DMS 273 treated with DMSO at 0.1 percent for 48 hours (cell line): ENCODE results near the gene DCPS.
"Not testable (repeated sequence)": the region's sequence is repeated elsewhere in the genome, so short reads cannot be mapped to it uniquely, and the experiment has no call there.

Experiments
- DNase-seq: peaks from one replicate; lab custom pipeline; 2025; lab: John Stamatoyannopoulos, UW

The DCPS gene

GRCh38 chr11:126345283-126345682 is 41.4 kb downstream of the DCPS start:
- no peak for DNase-seq

DNA sequence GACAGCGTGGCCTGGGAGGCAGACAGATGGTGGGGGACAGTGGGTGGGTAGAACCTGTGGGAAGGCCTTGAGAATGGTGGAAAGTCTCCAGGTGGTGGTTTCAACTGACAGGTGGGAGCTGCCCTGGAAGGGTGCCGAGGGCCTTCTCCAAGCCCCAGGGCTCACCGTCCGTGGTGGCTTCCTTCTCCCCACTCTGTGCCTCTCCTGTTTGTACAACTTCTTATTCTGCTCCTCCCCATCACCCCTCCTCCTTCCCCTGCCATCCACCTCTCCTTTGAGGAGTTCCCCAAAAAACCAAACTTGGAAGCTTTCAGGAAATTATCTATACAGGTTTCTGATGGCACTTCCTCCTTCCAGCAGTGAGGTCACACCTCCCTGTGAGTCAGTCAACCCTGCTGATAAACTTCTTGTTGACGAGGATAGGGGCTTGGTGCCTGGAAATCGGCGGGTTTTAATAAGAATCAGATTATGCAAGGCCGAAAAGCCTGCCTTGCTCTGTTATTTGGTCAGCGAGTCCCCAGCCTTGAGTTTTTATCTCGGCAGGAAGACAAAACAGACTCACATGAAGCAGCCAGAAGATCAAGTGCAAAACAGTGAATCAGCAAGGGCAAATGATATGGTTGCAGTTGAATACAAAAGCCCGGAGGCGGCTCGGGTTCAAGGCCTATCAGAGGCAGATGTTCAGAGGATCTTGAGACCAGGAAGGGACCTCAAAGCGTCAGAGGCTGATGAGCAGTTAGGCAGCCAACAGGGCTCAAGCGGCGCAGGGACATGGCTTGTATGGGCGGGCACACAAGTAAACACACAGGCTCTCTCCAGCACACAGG is 42.1 kb downstream of the DCPS start:
- no peak for DNase-seq

DNA sequence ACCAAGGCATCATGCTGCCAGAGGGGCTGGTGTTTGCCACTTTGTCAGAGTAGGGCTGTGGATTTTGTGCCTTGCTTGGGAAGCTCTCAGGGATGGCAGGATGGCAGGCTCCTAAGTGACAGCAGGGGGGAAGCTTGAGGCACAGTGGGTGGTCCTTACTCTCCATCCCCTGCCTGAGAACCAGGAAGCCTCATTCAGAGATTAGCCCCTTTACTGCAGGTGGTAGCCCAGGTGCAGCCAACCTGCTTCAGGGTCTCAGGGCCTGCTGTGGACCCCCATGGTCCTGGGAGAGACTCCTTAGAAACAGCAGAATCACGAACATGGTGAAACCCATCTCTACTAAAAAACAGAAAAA is 42.7 kb downstream of the DCPS start:
- DNase-seq, result no peak

GRCh38 chr11:126346946-126347345 is 43.1 kb downstream of the DCPS start:
- DNase-seq, result not testable (repeated sequence)

DNA sequence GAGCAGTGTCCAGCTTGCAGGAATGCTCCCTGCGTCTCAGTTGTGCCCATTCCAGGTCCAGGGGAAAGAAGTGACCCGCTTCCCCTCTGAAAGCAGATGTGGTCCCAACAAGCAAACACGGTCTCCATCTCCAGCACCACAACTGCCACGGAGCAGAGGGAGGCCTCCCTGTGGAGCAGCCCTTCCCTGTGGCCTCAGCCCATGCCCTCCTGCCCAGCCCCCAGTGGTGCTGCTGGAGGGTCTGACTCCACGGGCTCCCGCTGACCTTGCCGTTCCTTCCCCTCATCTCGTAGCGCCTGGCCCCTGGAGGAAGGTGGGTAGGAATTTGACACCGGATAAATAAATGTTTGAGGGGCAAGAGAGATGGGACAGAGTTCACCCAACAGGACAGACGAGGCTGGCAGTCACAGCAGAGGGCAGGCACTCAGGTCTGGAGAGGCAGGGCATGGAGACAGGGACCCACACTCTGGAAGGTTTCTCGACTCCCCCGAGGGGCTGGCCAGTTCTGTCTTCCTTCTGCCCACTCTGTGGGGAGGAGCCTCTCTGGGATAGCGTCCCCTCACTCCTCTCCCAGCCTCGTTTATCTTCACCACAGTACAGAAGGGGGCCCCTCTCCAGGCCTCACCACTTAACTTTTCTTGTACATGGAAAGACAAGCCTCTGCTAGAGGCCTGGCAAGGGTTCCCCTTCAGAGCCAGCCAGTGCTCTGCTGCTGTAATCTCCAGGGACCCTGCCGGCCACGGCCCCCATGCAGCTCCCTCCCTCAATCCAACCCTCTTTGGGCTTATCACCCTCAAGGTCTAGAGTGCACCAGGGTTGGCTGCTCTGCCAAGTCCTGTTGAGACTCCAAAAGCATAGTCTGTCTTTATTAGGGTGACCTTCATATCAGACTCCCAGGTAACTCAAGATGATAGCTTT is 44.1 kb downstream of the DCPS start:
- no peak for DNase-seq

DNA sequence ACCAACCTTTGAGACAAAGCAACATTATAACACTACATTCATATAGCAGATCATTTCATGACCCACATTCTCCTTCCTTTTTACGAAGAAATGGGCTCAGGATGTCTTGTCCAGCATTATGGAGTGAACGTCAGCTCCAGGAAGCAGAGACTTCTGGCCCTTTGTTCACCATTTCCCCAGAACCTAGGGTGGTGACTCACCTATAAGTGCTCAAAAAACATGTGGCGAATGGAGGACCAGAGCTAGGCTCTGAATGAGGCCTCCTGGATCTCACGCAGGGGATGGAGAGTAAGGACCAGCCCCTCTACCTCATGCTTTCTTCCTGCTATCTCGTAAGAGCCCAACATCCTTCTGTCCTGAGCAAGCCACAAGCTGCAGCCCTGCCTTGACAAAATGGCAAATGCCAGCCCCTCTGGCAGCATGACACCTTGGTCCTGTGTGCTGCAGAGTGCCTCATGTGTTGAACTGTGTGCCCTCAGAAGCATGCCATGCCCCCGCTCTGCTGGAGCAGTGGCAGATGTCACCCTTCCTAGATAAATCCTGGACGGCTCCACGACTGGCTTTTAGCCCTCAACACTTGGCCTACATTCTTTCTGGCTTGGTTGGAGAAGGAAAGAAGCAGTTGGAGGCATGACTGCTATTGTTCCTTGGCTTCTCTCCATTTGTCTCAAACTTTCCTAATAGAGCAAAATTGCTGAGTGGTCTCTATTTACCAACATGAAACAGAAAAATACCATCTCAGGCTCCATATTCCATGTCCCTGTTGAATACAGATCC is 45.1 kb downstream of the DCPS start:
- DNase-seq, result no peak

GRCh38 chr11:126350836-126351235 is 47.0 kb downstream of the DCPS start:
- DNase-seq, result no peak

GRCh38 chr11:126352163-126352562 is 48.3 kb downstream of the DCPS start:
- no peak for DNase-seq

DNA sequence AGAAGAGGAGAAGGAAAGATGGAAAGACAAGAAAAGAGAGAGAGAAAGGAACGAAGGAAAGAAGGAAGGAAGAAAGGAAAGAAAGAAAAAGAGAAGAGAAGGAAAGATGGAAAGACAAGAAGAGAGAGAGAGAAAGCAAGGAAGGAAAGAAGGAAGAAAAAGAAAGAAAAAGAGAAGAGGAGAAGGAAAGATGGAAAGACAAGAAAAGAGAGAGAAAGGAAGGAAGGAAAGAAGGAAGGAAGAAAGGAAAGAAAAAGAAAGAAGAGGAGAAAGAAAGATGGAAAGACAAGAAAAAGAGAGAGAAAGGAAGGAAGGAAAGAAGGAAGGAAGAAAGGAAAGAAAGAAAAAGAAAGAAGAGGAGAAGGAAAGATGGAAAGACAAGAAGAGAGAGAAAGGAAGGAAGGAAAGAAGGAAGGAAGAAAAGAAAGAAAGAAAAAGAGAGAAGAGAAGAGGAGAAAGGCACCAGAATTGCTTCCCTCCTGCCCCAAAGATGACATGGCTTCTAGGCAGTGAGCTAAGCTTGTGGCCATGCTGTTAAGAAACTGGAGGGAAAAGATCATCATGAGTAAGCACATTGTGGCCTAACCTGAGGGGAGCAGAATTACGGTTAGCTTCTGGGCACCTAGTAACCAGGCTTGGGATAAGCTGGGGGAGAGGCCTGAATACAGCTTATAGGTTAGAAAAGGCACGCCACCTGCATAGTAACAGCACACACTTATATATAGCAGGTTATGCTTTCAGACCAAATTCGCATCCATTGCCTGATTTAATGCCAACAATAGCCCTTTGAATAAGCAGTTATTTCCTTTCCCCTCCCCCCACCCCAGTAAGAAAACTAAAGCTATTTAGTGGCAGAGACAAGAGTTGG is 49.3 kb downstream of the DCPS start:
- no peak for DNase-seq

DNA sequence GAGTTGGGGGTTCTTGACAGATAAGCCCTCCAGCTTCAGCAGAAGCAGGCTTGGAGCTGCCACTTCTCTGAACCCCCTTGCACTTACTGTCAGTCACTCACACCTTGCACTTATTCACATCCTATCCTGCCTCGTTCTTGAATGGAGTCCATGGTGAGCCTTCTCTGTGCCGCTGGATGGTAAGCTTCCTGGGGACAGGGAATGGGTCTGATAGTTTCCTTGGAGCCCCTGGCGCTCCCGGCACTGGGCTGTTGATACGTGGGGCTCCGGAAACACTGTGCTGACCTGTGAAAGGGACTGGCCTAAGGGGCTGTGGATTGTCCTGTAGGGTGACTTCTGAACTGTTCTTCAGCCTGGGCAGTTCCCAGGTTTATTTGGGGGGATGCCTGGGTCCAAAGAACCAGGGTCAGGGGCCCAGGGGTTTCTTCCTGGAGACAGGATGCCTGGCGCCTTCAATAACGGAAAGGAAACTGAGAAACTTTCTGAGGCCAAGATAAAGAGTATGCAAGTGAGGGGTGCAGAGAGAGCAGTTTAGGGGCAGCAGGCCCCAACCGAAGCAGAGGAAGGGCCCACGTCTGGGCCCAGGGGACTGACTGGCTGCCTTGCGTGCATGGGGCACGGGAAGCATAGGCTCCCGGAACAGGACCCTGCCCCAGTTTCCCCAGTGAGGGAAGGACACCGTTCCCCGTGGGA is 50.9 kb downstream of the DCPS start:
- no peak for DNase-seq

GRCh38 chr11:126355324-126355925 is 51.6 kb downstream of the DCPS start, which contains the start of gene ST3GAL4:
TSS of gene ST3GAL4 (plus strand) at chr11:126355686. CDS start at chr11:126406156, 50,470 bp downstream.
- peak; percentile 31 for DNase-seq

- DNase-seq, result no peak
These were observed 52.4 kb downstream of the DCPS start for GRCh38 chr11:126355926-126356897.

DNA sequence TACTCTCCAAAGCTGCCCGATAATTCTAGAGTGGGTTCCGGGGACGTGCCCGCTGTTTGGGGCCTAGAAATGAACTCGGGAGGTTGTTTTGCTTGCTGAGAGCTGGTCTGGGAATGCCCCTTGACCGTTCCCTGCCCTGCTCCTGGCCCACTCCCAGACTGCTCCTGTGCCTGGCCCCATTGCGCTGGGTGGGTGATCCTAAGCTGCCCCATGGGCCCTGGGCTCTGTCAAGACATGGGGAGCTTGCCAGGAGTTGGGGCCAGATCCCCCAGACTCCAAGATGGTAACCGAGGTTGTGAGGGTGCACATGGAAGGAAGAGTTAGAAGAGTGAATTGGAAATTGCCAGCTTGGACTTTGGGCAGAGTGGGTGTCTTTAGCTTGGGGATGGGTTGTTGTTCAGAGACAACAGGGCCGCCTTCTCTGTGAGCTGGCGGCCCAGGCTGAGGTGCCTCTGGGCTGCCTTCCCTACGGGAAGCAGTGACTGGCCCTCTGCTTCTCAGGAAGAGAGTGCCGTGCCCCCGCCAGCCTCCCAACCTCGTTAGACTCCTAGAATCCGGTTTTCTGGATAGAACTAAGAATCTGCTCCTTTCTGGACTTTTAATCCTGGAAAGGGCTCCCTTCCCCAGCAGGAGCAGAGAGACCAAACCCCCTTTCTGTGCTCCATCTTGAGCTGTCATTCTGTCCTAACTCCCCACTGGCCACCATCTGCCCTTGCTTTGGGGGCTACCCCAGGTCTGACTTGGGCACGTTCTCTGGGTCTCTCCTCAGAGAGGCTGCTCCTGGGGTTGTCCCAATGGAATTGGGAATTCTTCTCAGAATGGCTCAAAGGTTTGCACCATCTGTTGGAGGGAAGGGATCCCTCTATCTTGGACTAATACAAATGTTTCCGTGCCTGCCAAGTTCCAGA is 53.4 kb downstream of the DCPS start:
- no peak for DNase-seq

DNA sequence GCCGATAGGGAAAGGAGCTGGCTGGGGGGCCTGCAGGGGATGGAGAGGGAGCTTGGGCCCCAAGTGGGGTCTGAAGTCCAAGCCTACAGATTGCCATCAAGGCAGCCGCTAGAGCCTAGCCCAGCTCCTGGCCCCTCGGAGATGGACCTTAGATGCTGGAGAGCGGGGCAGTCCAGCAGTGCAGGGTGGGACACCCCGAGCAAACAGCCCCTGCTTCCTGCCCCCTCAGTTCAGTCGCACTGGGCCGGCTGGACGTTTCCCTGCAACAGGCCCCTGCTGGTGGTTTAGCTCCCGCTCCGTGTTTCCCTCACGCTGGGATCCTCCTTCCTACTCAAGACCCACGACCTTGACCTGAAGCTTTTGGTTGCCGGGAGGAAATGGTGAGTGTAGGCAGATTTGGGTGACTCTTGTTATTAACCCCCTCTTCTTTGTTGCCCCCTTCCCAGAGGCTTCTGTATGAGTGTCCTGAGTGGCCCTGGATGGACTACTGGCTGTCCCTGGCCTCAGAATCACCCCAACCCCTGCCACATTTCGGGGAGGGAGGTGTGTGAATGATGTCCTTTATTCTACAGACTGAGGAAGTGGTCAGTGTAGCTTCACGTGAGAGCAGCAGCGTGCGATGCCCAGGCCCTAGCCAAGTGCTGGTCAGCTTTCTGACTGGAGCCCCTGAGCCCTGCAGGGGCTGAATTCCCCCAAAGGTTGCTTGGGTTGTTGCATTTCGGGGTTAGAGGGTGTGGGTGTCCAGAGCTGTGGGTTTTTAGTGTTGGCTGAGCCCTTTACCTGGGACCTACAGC is 54.3 kb downstream of the DCPS start:
- no peak for DNase-seq

DNA sequence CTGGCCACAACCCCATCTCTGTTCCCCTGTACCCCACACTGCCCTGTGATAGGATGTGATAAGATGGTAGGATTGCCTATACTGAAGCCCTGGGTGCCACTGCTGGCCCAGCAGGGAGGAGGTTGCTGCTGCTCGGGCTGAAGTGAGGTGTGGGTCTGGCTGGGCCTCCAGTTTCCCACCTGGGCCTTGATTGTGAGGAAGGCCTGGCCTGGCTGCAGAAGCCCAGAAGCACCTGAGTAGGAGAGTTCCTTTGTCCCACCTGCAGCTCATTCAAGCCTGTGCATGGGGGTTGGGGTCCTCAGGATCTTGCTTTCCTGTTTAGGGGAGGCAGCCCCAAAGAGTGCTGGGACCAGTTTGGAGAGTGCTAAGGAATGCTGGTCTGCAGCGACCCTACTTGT is 54.9 kb downstream of the DCPS start:
- DNase-seq, result no peak

DNA sequence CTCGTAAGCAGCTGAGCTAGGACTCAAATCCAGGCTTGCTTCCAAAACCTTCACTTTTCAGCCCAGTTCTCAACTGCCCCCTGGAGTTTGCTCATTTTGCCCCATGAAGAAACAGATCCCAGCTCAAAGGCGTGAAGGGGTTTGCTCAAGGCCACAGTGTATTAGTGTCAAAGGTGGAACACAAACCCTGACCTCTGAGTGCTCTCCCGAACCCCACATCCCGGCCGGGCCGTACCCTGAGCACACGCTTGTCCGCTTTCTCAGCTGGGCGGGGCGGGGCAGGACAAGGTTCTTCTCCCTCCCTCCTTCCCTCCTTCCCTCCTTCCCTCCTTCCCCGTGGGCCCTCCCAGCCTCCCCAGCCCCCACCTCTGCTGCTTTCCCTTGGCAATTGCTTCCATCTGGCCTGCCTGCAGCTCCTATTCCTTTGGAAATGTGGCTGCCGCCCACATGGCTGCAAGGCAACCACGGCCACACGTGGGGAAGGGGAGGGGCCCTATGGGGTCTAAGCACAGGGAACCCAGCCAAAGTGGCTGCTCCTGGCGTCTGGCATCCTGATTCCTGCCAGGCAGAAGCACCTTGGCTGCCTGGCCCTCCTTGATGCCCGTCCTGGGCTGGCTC is 55.7 kb downstream of the DCPS start:
- DNase-seq, result peak; percentile 86

GRCh38 chr11:126360049-126360446 is 56.2 kb downstream of the DCPS start:
- DNase-seq, result no peak
